K562 (cell line): Measurements from ENCODE around the gene VASH2. TPM values are rescaled to one million over a fixed set of nuclear protein-coding genes. Genes with fewer than 3 reads are reported as not detected.

Experiments
- ATAC-seq: fragments of 200-7000 bp; cut with Tn5 transposase; 3 replicates; pipeline ENCODE4 v1.9.1; 2020; ENCODE audit warnings: moderate library complexity
- BruUV-seq: library from RNA; stranded (reverse); fragments of 400-500 nt; replicated peaks from 2 replicates; lab custom pipeline; 2021; lab: Mats Ljungman, UMichigan
- CTCF ChIA-PET: fragments of 300-600 bp; formaldehyde crosslinking; extraction: SDS; loops from one replicate; lab custom pipeline; 2021; ENCODE audit warnings: low intra/inter-chr PET ratio; lab: Yijun Ruan, JAX
- POLR2A ChIA-PET: fragments of 300-600, 350-650 bp; sonication (Branson Sonifier 250); formaldehyde crosslinking; extraction: SDS; loops from one replicate; lab custom pipeline; 2021; ENCODE audit warnings: antibody characterized with exemption, inconsistent platforms; lab: Yijun Ruan, JAX
- DNase-seq, 4 experiments: peaks; one replicate each; pipeline versions ENCODE4 v3.0.0 to v3.0.0-alpha.2; 2011 to 2018; ENCODE audit warnings: low spot score in 3 of 4, mixed read lengths in 3 of 4; ENCODE audit errors: extremely low read depth in 1 of 4
- FAIRE-seq: peaks from 2 replicates; lab custom pipeline; 2011; peaks lifted over from hg19 to GRCh38; lab: Jason Lieb, UNC
- H2AFZ ChIP-seq: 2 replicates; pipeline ENCODE4 v1.6.0; 2011; ENCODE audit warnings: low read depth, low read length, control low read depth, inconsistent platforms
- H3K27ac ChIP-seq: fragments of 200-600 bp; 3 replicates; pipeline ENCODE4 v1.8.0; 2011; ENCODE audit warnings: low read depth, mild to moderate bottlenecking, control low read depth, inconsistent platforms, low read length, moderate library complexity, mixed read lengths; ENCODE audit errors: extremely low read depth
- H3K27me3 ChIP-seq, 2 experiments: fragments of 300-600 bp in 1 of 2; 2 replicates in 1 of 2; 3 replicates in 1 of 2; pipeline versions ENCODE4 v1.6.0 to v1.8.0; 2011; ENCODE audit warnings: inconsistent platforms in 2 of 2, low read length in 2 of 2, mild to moderate bottlenecking in 1 of 2, mixed read lengths in 1 of 2, moderate library complexity in 1 of 2; ENCODE audit not compliant: control insufficient read depth in 2 of 2, insufficient read depth in 2 of 2
- H3K36me3 ChIP-seq: fragments of 300-600 bp; 3 replicates; pipeline ENCODE4 v1.8.0; 2011; ENCODE audit warnings: mild to moderate bottlenecking, low read length, inconsistent platforms; ENCODE audit not compliant: control insufficient read depth, insufficient read depth
- H3K4me1 ChIP-seq, 2 experiments: fragments of 200-600 bp in 1 of 2; replicated peaks in 1 of 2; 2 replicates in 1 of 2; 3 replicates in 1 of 2; pipeline versions ENCODE4 v1.5.1 to v1.8.0; 2011; ENCODE audit warnings: inconsistent platforms in 2 of 2, low read length in 2 of 2, mild to moderate bottlenecking in 1 of 2, mixed read lengths in 1 of 2, moderate library complexity in 1 of 2; ENCODE audit not compliant: control insufficient read depth in 2 of 2, insufficient read depth in 2 of 2
- H3K4me2 ChIP-seq: 2 replicates; pipeline ENCODE4 v1.6.1; 2011; ENCODE audit warnings: low read length, control low read depth, inconsistent platforms, mixed read lengths; ENCODE audit not compliant: insufficient read depth
- H3K4me3 ChIP-seq: fragments of 200-600 bp; sonication (generic), shearing (Covaris generic); 2 replicates; pipeline ENCODE4 v1.5.1; 2016; ENCODE audit warnings: control low read depth, inconsistent platforms
- H3K79me2 ChIP-seq: fragments of 200-600 bp; 3 replicates; pipeline ENCODE4 v1.8.0; 2011; ENCODE audit warnings: low read length, inconsistent platforms; ENCODE audit not compliant: control insufficient read depth, insufficient read depth
- H3K9ac ChIP-seq, 2 experiments: 2 replicates each; pipeline versions ENCODE4 v1.6.0 to v1.6.1; 2011; ENCODE audit warnings: low read depth in 2 of 2, low read length in 2 of 2, control low read depth in 1 of 2, inconsistent platforms in 1 of 2, mild to moderate bottlenecking in 1 of 2, mixed read lengths in 1 of 2; ENCODE audit not compliant: insufficient read depth in 1 of 2
- H3K9me1 ChIP-seq: one replicate; pipeline ENCODE4 v1.6.0; 2011; ENCODE audit warnings: inconsistent platforms, mild to moderate bottlenecking, low read length, moderate library complexity; ENCODE audit not compliant: control insufficient read depth, insufficient read depth
- H3K9me3 ChIP-seq: replicated peaks from 2 replicates; pipeline ENCODE4 v1.5.1; 2011; ENCODE audit warnings: low read depth, low read length, inconsistent platforms; ENCODE audit not compliant: control insufficient read depth, insufficient read depth
- H4K20me1 ChIP-seq: replicated peaks from 2 replicates; pipeline ENCODE4 v1.6.1; 2011; ENCODE audit warnings: low read length, inconsistent platforms, mixed read lengths; ENCODE audit not compliant: control insufficient read depth, insufficient read depth
- ATF6 ChIP-seq: sonication (generic); formaldehyde crosslinking; IDR thresholded peaks from 2 replicates; pipeline ENCODE4 v1.4.0; 2020; ENCODE audit warnings: mild to moderate bottlenecking, missing genetic modification reagents
- E2F3 ChIP-seq: fragments of 250-450 bp; sonication (Bioruptor Pico); IDR thresholded peaks from 2 replicates; pipeline ENCODE4 v1.4.0; 2020; ENCODE audit warnings: mild to moderate bottlenecking
- RB1 ChIP-seq: fragments of 450-650 bp; IDR thresholded peaks from 2 replicates; pipeline ENCODE4 v1.6.1; 2017; ENCODE audit warnings: low read depth, mild to moderate bottlenecking
- ZNF76 ChIP-seq: fragments of 250-450 bp; sonication (Bioruptor Pico); IDR thresholded peaks from 2 replicates; pipeline ENCODE4 v1.4.0; 2020; ENCODE audit warnings: mild to moderate bottlenecking, moderate library complexity, borderline replicate concordance
- whole genome bisulfite sequencing: fragments of 100-300 bp; shearing (Covaris generic); methylation state at CpG from one replicate; pipeline ENCODE4 v1.1.6; 2016; ENCODE audit warnings: low coverage, mixed read lengths; ENCODE audit not compliant: insufficient coverage; ENCODE audit errors: missing lambda C conversion rate; 5-methylcytosine and 5-hydroxymethylcytosine counted together
- in situ Hi-C: fragments of 300-500 bp; cut with MboI; formaldehyde crosslinking; loops from 4 replicates; pipeline ENCODE4 v1.15.0; 2018; ENCODE audit warnings: inconsistent platforms, mixed read lengths
- intact Hi-C: fragments of 100-400 bp; cut with micrococcal nuclease; formaldehyde crosslinking; loops from 2 replicates; pipeline ENCODE4 v1.14.2; 2022
- polyA plus RNA-seq, 8 experiments: library from polyadenylated mRNA; depleted of rRNA in 4 of 8; stranded (reverse) in 5 of 8; unstranded in 3 of 8; fragments of >200 nt; fragmentation: Nextera tagmentation in 2 of 8; fragmentation: Illumina TruSeq in 1 of 8; extraction: Ambion mirVana in 2 of 8; extraction: Trizol in 1 of 8; gene quantifications; 2 replicates each; pipeline versions ENCODE4 v1.2.1 to v1.2.3, GENCODE V29; 2011 to 2014; ENCODE audit warnings: inconsistent platforms in 1 of 8, missing spikeins in 1 of 8
- total RNA-seq, 7 experiments: library from RNA; depleted of rRNA in 6 of 7; stranded (reverse); fragments of >200 nt in 6 of 7; fragmentation: Illumina TruSeq in 2 of 7; extraction: Trizol in 2 of 7; gene quantifications; 2 replicates each; pipeline versions ENCODE4 v1.2.1 to v1.2.3, GENCODE V29; 2011 to 2021; ENCODE audit warnings: low replicate concordance in 1 of 7

The VASH2 gene
- total and polyA plus RNA-seq, 9 of the 15 experiments (the other 6 are each of a cell fraction or from before 2014, with no cell fraction given) = 0.04 to 0.40 (median 0.10) TPM; not detected in 1

- H4K20me1 ChIP-seq = no peaks in the 10 kb centered on the region
- H3K27me3 ChIP-seq = no peaks in the 10 kb centered on the region
- ChIA-PET POLR2A (interaction anchor here (0.6 to 1.5 kb wide), 4 partner anchors 7 to 374 kb away, joined by 3 to 4 read pairs (median 4); no protein-coding TSS in a partner anchor), CTCF (interaction anchor here (1.1 to 1.7 kb wide), 7 partner anchors 74 to 538 kb away, joined by 3 to 15 read pairs (median 4); no protein-coding TSS in a partner anchor)
- peaks cover 41% of the 10 kb centered on the region for H3K36me3 ChIP-seq
- H3K79me2 ChIP-seq = no peaks in the 10 kb centered on the region
- no peak overlapping the region for H3K27ac ChIP-seq
- H3K4me3 ChIP-seq = no peak overlapping the region
- FAIRE-seq (no peak), ATAC-seq (no peak), DNase-seq (no peak)
- 93% methylated on average over 3 of the region's 3 CpGs for WGBS
- H3K4me1 ChIP-seq = no peaks in the 10 kb centered on the region
- intact Hi-C loops = loop anchor here (1.0 to 2.0 kb wide), 7 partner anchors 74 to 538 kb away; no protein-coding TSS in a partner anchor
- no TSS peak for BruUV-seq
- in situ Hi-C loops = no loop called here
- H3K4me2 ChIP-seq = no peak overlapping the region
- H3K9me3 ChIP-seq = no peaks in the 10 kb centered on the region
- no peaks in the 10 kb centered on the region for H3K9me1 ChIP-seq
- H2AFZ ChIP-seq = no peak overlapping the region
- H3K9ac ChIP-seq = no peak overlapping the region
- no peak for TF ChIP-seq E2F3 (CRISPR knock-in tag)
- no peak for TF ChIP-seq ZNF76 (CRISPR knock-in tag)
- TF ChIP-seq ATF6 (CRISPR knock-in tag) = no peak
- no peak for TF ChIP-seq RB1
Measured at GRCh38 chr1:212994926-212995325, 44.6 kb downstream of the VASH2 start.
